Fibroblast of lung (primary cell): Measurements from ENCODE around the gene CEACAM16.

Experiments
- CTCF ChIP-seq, 2 donors: IDR thresholded peaks in 1 of 2; conservative IDR thresholded peaks in 1 of 2; 1 replicate in 1 of 2; 2 replicates in 1 of 2; pipeline ENCODE4 v1.5.1; 2011 to 2012; ENCODE audit warnings: low read length in 2 of 2, control low read depth in 1 of 2, inconsistent platforms in 1 of 2, low read depth in 1 of 2, mild to moderate bottlenecking in 1 of 2
- EZH2 ChIP-seq: IDR thresholded peaks from 2 replicates; pipeline ENCODE4 v1.5.1; 2012; ENCODE audit warnings: low read length, control low read depth, mild to moderate bottlenecking; ENCODE audit errors: missing control alignments

GRCh38 chr19:44738603-44739558, 39.9 kb downstream of the CEACAM16 start:
- TF ChIP-seq CTCF (conservative IDR thresholded peaks at IDR 0.05 in 1 of 2, IDR thresholded peaks at IDR 0.05 in 1 of 2; ENCODE audit: low read depth in 1 of 2, low read length in 2 of 2), result no peak
- no peak for TF ChIP-seq EZH2
